PC-9 (cell line): ENCODE data around the gene SUFU. TPM values are rescaled to one million over a fixed set of nuclear protein-coding genes. Genes with fewer than 3 reads are reported as not detected.
A peak's percentile ranks its signal among the peaks of the same experiment; 100 is the strongest.

Experiments
- BruUV-seq: library from RNA; stranded (reverse); fragments of 400-500 nt; replicated peaks from 2 replicates; lab custom pipeline; 2021; lab: Mats Ljungman, UMichigan
- CTCF ChIA-PET: fragments of 300-600 bp; sonication (Branson Sonifier 250); formaldehyde crosslinking; loops from one replicate; lab custom pipeline; 2022; ENCODE audit warnings: antibody characterized with exemption; lab: Charles Lee
- POLR2A ChIA-PET: fragments of 300-600 bp; sonication (Branson Sonifier 250); formaldehyde crosslinking; loops from one replicate; lab custom pipeline; 2022; ENCODE audit warnings: antibody characterized with exemption; ENCODE audit not compliant: unreplicated experiment; lab: Charles Lee
- DNase-seq, 2 experiments: peaks; one replicate each; pipeline versions ENCODE4 v3.0.0 to v3.0.0-alpha.2; 2015 to 2022; ENCODE audit warnings: mixed read lengths in 1 of 2
- H2AFZ ChIP-seq: fragments of 200-600 bp; sonication (generic); 2 replicates; pipeline ENCODE4 v1.8.1; 2017; ENCODE audit warnings: antibody characterized with exemption
- H3F3A ChIP-seq: fragments of 200-600 bp; sonication (generic); 2 replicates; pipeline ENCODE4 v1.8.1; 2017; ENCODE audit warnings: antibody characterized with exemption, mild to moderate bottlenecking, low read depth; ENCODE audit not compliant: insufficient read depth
- H3K27ac ChIP-seq: fragments of 200-600 bp; sonication (generic); 2 replicates; pipeline ENCODE4 v1.6.1; 2016; ENCODE audit warnings: mixed run types
- H3K27me3 ChIP-seq: fragments of 200-600 bp; sonication (generic); 2 replicates; pipeline ENCODE4 v1.6.1; 2016; ENCODE audit warnings: low read depth, mixed run types; ENCODE audit not compliant: insufficient read depth
- H3K36me3 ChIP-seq: fragments of 200-600 bp; sonication (generic); 2 replicates; pipeline ENCODE4 v1.6.1; 2016; ENCODE audit warnings: low read depth, mixed run types
- H3K4me1 ChIP-seq: fragments of 200-600 bp; sonication (generic); replicated peaks from 2 replicates; pipeline ENCODE4 v1.6.1; 2016; ENCODE audit warnings: mixed run types; ENCODE audit not compliant: insufficient read depth
- H3K4me2 ChIP-seq: fragments of 200-600 bp; sonication (generic); 2 replicates; pipeline ENCODE4 v1.6.1; 2017; ENCODE audit warnings: mixed run types
- H3K4me3 ChIP-seq: fragments of 200-600 bp; sonication (generic); 2 replicates; pipeline ENCODE4 v1.6.1; 2016; ENCODE audit warnings: mixed run types
- H3K79me2 ChIP-seq: fragments of 200-600 bp; sonication (generic); 2 replicates; pipeline ENCODE4 v1.6.1; 2017; ENCODE audit warnings: low read depth, mixed run types
- H3K9me2 ChIP-seq: fragments of 200-600 bp; sonication (generic); 2 replicates; pipeline ENCODE4 v1.8.1; 2017; ENCODE audit warnings: mild to moderate bottlenecking; ENCODE audit not compliant: insufficient read depth
- H3K9me3 ChIP-seq: fragments of 200-600 bp; sonication (generic); 2 replicates; pipeline ENCODE4 v1.8.1; 2016; ENCODE audit warnings: low read depth; ENCODE audit not compliant: insufficient read depth
- H4K20me1 ChIP-seq: fragments of 200-600 bp; sonication (generic); 2 replicates; pipeline ENCODE4 v1.8.1; 2017; ENCODE audit not compliant: insufficient read depth
- CTCF ChIP-seq: fragments of 200-600 bp; sonication (generic); conservative IDR thresholded peaks from 2 replicates; pipeline ENCODE4 v1.6.1; 2017; ENCODE audit warnings: mixed run types, antibody characterized with exemption, mild to moderate bottlenecking, moderate library complexity
- EZH2 ChIP-seq: fragments of 200-600 bp; sonication (generic); IDR thresholded peaks from 2 replicates; pipeline ENCODE4 v1.8.0; 2017; ENCODE audit warnings: antibody characterized with exemption, low read depth
- intact Hi-C: fragments of 100-400 bp; cut with micrococcal nuclease; formaldehyde crosslinking; loops from one replicate; pipeline ENCODE4 v1.10.0; 2022; ENCODE audit not compliant: unreplicated experiment
- total RNA-seq: library from RNA; stranded (reverse); gene quantifications from 2 replicates; pipeline ENCODE4 v1.2.3, GENCODE V29; 2021

Gene SUFU
- total RNA-seq, 1 experiment from 2014 or later = 20.2 TPM

DNA sequence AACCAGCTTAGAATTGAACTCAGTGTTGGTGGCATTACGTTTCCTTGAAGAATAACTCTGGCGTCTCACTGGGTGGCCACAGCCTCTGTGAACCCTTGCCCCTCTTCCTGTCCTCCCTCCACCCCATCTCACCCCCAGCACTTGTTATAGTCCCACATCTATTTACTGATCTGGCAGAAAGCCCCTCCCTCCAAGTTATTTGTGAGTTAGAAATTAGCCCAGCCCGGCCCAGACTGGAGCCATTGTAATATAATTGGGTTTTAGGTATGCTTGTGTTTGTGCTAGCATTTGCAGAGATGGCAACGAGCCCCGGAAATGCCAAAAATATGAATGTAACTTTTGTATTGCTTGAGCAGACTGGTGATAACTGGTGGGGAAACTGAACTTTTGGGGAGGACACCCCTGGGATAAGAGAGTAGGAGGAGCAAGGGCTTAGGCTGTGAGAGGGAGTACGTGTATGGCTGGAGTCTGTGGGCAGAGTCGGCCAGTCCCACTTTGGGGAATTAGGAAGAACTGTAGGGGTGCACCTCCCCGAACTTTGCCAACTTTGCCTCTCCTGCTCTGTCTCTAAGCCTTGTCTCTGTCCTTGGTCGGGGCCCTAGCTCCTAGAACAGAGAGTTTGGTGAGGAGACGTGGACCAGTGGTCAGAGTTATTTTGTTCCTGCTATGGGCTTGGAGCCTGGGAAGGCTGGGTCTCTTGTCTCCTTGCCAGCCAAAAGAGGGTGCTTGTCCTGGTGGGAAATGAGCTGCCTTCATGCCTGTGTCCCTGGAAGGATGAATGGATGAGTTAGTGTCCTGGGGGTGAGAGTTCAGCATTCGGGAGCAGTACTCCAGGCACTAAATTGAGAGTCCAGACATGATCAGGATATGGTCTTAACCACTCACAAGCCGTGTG, 121.2 kb downstream of the SUFU start:
- H3K4me1 ChIP-seq = peaks cover 30% of the 10 kb centered on the region
- peaks cover 20% of the 10 kb centered on the region for H3F3A ChIP-seq
- TF ChIP-seq CTCF (no peak), EZH2 (no peak)
- H3K9me3 ChIP-seq = no peaks in the 10 kb centered on the region
- H2AFZ ChIP-seq = no peak overlapping the region
- H3K9me2 ChIP-seq = no peaks in the 10 kb centered on the region
- no peak overlapping the region for H3K4me2 ChIP-seq
- H3K27me3 ChIP-seq = no peaks in the 10 kb centered on the region
- POLR2A ChIA-PET = interaction anchor here (0.5 to 0.6 kb wide), 2 partner anchors 18 to 46 kb away, joined by 3 to 6 read pairs; no protein-coding TSS in a partner anchor
- H3K27ac ChIP-seq = no peak overlapping the region
- H4K20me1 ChIP-seq = no peaks in the 10 kb centered on the region
- DNase-seq = no peak
- no peaks in the 10 kb centered on the region for H3K36me3 ChIP-seq
- BruUV-seq = no TSS peak
- intact Hi-C loops = no loop called here
- H3K79me2 ChIP-seq = no peaks in the 10 kb centered on the region
- CTCF ChIA-PET = no interaction called here
- no peak overlapping the region for H3K4me3 ChIP-seq

GRCh38 chr10:102626026-102626685, 122.4 kb downstream of the SUFU start:
- Histone ChIP-seq H3K4me1 (peaks cover 41% of the 10 kb centered on the region), H3K36me3 (no peaks in the 10 kb centered on the region), H4K20me1 (no peaks in the 10 kb centered on the region), H3K79me2 (no peaks in the 10 kb centered on the region), H3K4me3 (no peak overlapping the region), H3K4me2 (no peak overlapping the region), H3K27me3 (no peaks in the 10 kb centered on the region), H3K27ac (no peak overlapping the region), H3K9me3 (no peaks in the 10 kb centered on the region), H3K9me2 (no peaks in the 10 kb centered on the region), H2AFZ (no peak overlapping the region), H3F3A (peaks cover 30% of the 10 kb centered on the region)
- intact Hi-C loops = no loop called here
- no TSS peak for BruUV-seq
- POLR2A ChIA-PET = interaction anchor here (0.5 to 0.7 kb wide), 2 partner anchors 29 to 30 kb away, joined by 4 to 6 read pairs; no protein-coding TSS in a partner anchor
- no peak for DNase-seq
- CTCF ChIA-PET = interaction anchor here (0.6 kb wide), 1 partner anchor 481 kb away, joined by 11 read pairs; no protein-coding TSS in a partner anchor
- TF ChIP-seq CTCF = no peak
- TF ChIP-seq EZH2 = no peak

GRCh38 chr10:102627291-102627735, 123.5 kb downstream of the SUFU start:
- Histone ChIP-seq H3K27me3 (no peaks in the 10 kb centered on the region), H3F3A (peaks cover 30% of the 10 kb centered on the region), H3K79me2 (no peaks in the 10 kb centered on the region), H3K9me2 (no peaks in the 10 kb centered on the region), H3K9me3 (no peaks in the 10 kb centered on the region), H3K27ac (peak overlapping the region; percentile 84; the same call in 1 of the 2 replicates), H3K4me2 (peak overlapping the region; percentile 60; the same call in 1 of the 2 replicates), H3K4me1 (peaks cover 53% of the 10 kb centered on the region), H3K36me3 (no peaks in the 10 kb centered on the region), H2AFZ (no peak overlapping the region), H4K20me1 (no peaks in the 10 kb centered on the region), H3K4me3 (no peak overlapping the region)
- no peak for DNase-seq
- intact Hi-C loops = no loop called here
- POLR2A ChIA-PET = interaction anchor here (0.7 to 1.0 kb wide), 2 partner anchors 15 to 29 kb away, joined by 4 to 6 read pairs; no protein-coding TSS in a partner anchor
- CTCF ChIA-PET = no interaction called here
- TF ChIP-seq EZH2 = no peak
- TF ChIP-seq CTCF = no peak
- BruUV-seq = no TSS peak
